Keratinocyte (primary cell): ENCODE data around the gene TPM2. TPM values are rescaled to one million over a fixed set of nuclear protein-coding genes. Genes with fewer than 3 reads are reported as not detected.
A peak's percentile ranks its signal among the peaks of the same experiment; 100 is the strongest.

ENCODE experiments used
- DNase-seq: peaks from one replicate; pipeline ENCODE4 v3.0.0-alpha.2; 2011; ENCODE audit warnings: low read depth, missing footprints, low spot score
- FAIRE-seq: peaks from 2 replicates; lab custom pipeline; 2011; peaks lifted over from hg19 to GRCh38; lab: Jason Lieb, UNC
- H2AFZ ChIP-seq: 2 replicates; pipeline ENCODE4 v1.6.0; 2012; ENCODE audit warnings: low read length, control low read depth, inconsistent platforms; ENCODE audit not compliant: control insufficient read depth
- H3K27ac ChIP-seq: 2 replicates; pipeline ENCODE4 v1.5.1; 2011; ENCODE audit warnings: low read length; ENCODE audit not compliant: control insufficient read depth, insufficient read depth
- H3K27me3 ChIP-seq: 3 replicates; pipeline ENCODE4 v1.6.0; 2011; ENCODE audit warnings: low read length; ENCODE audit not compliant: control insufficient read depth, insufficient read depth; ENCODE audit errors: extremely low read depth
- H3K36me3 ChIP-seq, 2 experiments: 2 replicates in 1 of 2; 3 replicates in 1 of 2; pipeline ENCODE4 v1.5.1; 2011; ENCODE audit warnings: low read length in 2 of 2, mild to moderate bottlenecking in 1 of 2; ENCODE audit not compliant: control insufficient read depth in 2 of 2, insufficient read depth in 2 of 2; ENCODE audit errors: extremely low read depth in 1 of 2
- H3K4me1 ChIP-seq: 3 replicates; pipeline ENCODE4 v1.5.1; 2011; ENCODE audit warnings: low read length; ENCODE audit not compliant: control insufficient read depth, insufficient read depth; ENCODE audit errors: extremely low read depth
- H3K4me2 ChIP-seq: 3 replicates; pipeline ENCODE4 v1.6.0; 2011; ENCODE audit warnings: low read depth, low read length; ENCODE audit not compliant: control insufficient read depth, insufficient read depth; ENCODE audit errors: extremely low read depth
- H3K4me3 ChIP-seq, 3 experiments: fragments of 200-600 bp in 1 of 3; sonication (generic) in 1 of 3; 2 replicates in 2 of 3; 3 replicates in 1 of 3; pipeline ENCODE4 v1.5.1; 2011 to 2016; ENCODE audit warnings: low read length in 3 of 3, mild to moderate bottlenecking in 3 of 3, control low read depth in 2 of 3, inconsistent platforms in 1 of 3, low read depth in 1 of 3, mixed read lengths in 1 of 3, mixed run types in 1 of 3, moderate library complexity in 1 of 3; ENCODE audit not compliant: control insufficient read depth in 2 of 3, insufficient read depth in 2 of 3; ENCODE audit errors: extremely low read depth in 1 of 3
- H3K79me2 ChIP-seq: 2 replicates; pipeline ENCODE4 v1.6.0; 2012; ENCODE audit warnings: low read length; ENCODE audit not compliant: control insufficient read depth, insufficient read depth
- H3K9ac ChIP-seq: 3 replicates; pipeline ENCODE4 v1.6.0; 2011; ENCODE audit warnings: low read length; ENCODE audit not compliant: control insufficient read depth, insufficient read depth; ENCODE audit errors: extremely low read depth
- H3K9me1 ChIP-seq: 3 replicates; pipeline ENCODE4 v1.6.0; 2011; ENCODE audit warnings: low read length; ENCODE audit not compliant: control insufficient read depth, insufficient read depth; ENCODE audit errors: extremely low read depth
- H3K9me3 ChIP-seq: 2 replicates; pipeline ENCODE4 v1.5.1; 2012; ENCODE audit warnings: low read depth, low read length; ENCODE audit not compliant: control insufficient read depth
- H4K20me1 ChIP-seq: 3 replicates; pipeline ENCODE4 v1.6.0; 2011; ENCODE audit warnings: low read length; ENCODE audit not compliant: control insufficient read depth, insufficient read depth; ENCODE audit errors: extremely low read depth
- EZH2 ChIP-seq: IDR thresholded peaks from one replicate; pipeline ENCODE4 v1.6.1; 2012; ENCODE audit warnings: inconsistent platforms, mild to moderate bottlenecking, low read length, moderate library complexity
- dilution Hi-C: fragments of 300-500 bp; cut with MboI; formaldehyde crosslinking; loops from one replicate; pipeline ENCODE4 v1.7.0; 2020; ENCODE audit warnings: low sequenced_read_pairs; ENCODE audit not compliant: extremely low pct_ligation_motif_present
- polyA plus RNA-seq, 5 experiments: library from polyadenylated mRNA; depleted of rRNA in 3 of 5; stranded (reverse) in 3 of 5; stranded (forward) in 1 of 5; unstranded in 1 of 5; fragments of >200 nt; gene quantifications; 1 replicate in 1 of 5; 2 replicates in 3 of 5; 3 replicates in 1 of 5; pipeline versions ENCODE4 v1.2.1 to v1.2.3, GENCODE V29; 2011 to 2012; ENCODE audit warnings: missing spikeins in 2 of 5, low read depth in 1 of 5, low replicate concordance in 1 of 5
- TF ChIP-seq, protein P1 (sequence below), 3 experiments: IDR thresholded peaks in 1 of 3; conservative IDR thresholded peaks in 1 of 3; optimal IDR thresholded peaks in 1 of 3; 2 replicates in 2 of 3; 3 replicates in 1 of 3; pipeline versions ENCODE3 to v1.5.1; 2011; ENCODE audit warnings: low read length in 3 of 3, mild to moderate bottlenecking in 3 of 3, moderate library complexity in 2 of 3, control low read depth in 1 of 3, inconsistent platforms in 1 of 3; ENCODE audit not compliant: insufficient read depth in 2 of 3; ENCODE audit errors: extremely low read depth in 1 of 3

TPM2 gene
- polyA plus RNA-seq, 1 donor (not counting 4 experiments of a cell fraction or from before 2014, with no cell fraction given), result 53.1 TPM

GRCh38 chr9:35674025-35674361, 15.7 kb downstream of the TPM2 start:
- dilution Hi-C loops, result no loop called here
- FAIRE-seq (no peak), DNase-seq (no peak)
- Histone ChIP-seq H3K9me3 (no peaks in the 10 kb centered on the region), H2AFZ (peak overlapping the region; percentile 8), H3K4me2 (peak overlapping the region; percentile 34), H4K20me1 (no peaks in the 10 kb centered on the region), H3K4me3 (no peak overlapping the region), H3K9ac (no peak overlapping the region), H3K4me1 (peaks cover 15% of the 10 kb centered on the region), H3K9me1 (no peaks in the 10 kb centered on the region), H3K27ac (no peak overlapping the region), H3K36me3 (no peaks in the 10 kb centered on the region), H3K27me3 (no peaks in the 10 kb centered on the region), H3K79me2 (no peaks in the 10 kb centered on the region)
- no peak for TF ChIP-seq EZH2
- TF ChIP-seq, protein P1, sequence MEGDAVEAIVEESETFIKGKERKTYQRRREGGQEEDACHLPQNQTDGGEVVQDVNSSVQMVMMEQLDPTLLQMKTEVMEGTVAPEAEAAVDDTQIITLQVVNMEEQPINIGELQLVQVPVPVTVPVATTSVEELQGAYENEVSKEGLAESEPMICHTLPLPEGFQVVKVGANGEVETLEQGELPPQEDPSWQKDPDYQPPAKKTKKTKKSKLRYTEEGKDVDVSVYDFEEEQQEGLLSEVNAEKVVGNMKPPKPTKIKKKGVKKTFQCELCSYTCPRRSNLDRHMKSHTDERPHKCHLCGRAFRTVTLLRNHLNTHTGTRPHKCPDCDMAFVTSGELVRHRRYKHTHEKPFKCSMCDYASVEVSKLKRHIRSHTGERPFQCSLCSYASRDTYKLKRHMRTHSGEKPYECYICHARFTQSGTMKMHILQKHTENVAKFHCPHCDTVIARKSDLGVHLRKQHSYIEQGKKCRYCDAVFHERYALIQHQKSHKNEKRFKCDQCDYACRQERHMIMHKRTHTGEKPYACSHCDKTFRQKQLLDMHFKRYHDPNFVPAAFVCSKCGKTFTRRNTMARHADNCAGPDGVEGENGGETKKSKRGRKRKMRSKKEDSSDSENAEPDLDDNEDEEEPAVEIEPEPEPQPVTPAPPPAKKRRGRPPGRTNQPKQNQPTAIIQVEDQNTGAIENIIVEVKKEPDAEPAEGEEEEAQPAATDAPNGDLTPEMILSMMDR (optimal IDR thresholded peaks at IDR 0.05 in 1 of 3, IDR thresholded peaks at IDR 0.05 in 1 of 3, conservative IDR thresholded peaks at IDR 0.05 in 1 of 3; ENCODE audit: extremely low read depth in 1 of 3, insufficient read depth in 2 of 3, low read length in 3 of 3), result no peak

- Histone ChIP-seq H4K20me1 (no peaks in the 10 kb centered on the region), H2AFZ (peak within 1 kb of the TSS; percentile 8), H3K9ac (no peak within 1 kb of the TSS), H3K36me3 (no peaks in the 10 kb centered on the region), H3K79me2 (no peaks in the 10 kb centered on the region), H3K27ac (no peak within 1 kb of the TSS), H3K9me3 (no peaks in the 10 kb centered on the region), H3K4me3 (no peak within 1 kb of the TSS), H3K4me1 (peaks cover 19% of the 10 kb centered on the region), H3K27me3 (no peaks in the 10 kb centered on the region), H3K4me2 (peak within 1 kb of the TSS; percentile 34), H3K9me1 (no peaks in the 10 kb centered on the region)
- dilution Hi-C loops, result no loop called here
- DNase-seq, result no peak
- TF ChIP-seq EZH2, result no peak
- TF ChIP-seq, protein P1 (optimal IDR thresholded peaks at IDR 0.05 in 1 of 3, IDR thresholded peaks at IDR 0.05 in 1 of 3, conservative IDR thresholded peaks at IDR 0.05 in 1 of 3; ENCODE audit: extremely low read depth in 1 of 3, insufficient read depth in 2 of 3, low read length in 3 of 3), result no peak
- FAIRE-seq, result no peak
These were observed 16.3 kb downstream of the TPM2 start, which contains the start of gene CA9 for GRCh38 chr9:35673132-35674024. Gene CA9, plus strand, starts transcription at chr9:35673928. Its CDS starts 32 bp downstream, at chr9:35673960.
